ENCODE measurements around the gene FBXO30. TPM values are rescaled to one million over a fixed set of nuclear protein-coding genes. Genes with fewer than 3 reads are reported as not detected.

FBXO30 gene
- total RNA-seq, 1 donor from 2014 or later = 9.1 TPM

DNA sequence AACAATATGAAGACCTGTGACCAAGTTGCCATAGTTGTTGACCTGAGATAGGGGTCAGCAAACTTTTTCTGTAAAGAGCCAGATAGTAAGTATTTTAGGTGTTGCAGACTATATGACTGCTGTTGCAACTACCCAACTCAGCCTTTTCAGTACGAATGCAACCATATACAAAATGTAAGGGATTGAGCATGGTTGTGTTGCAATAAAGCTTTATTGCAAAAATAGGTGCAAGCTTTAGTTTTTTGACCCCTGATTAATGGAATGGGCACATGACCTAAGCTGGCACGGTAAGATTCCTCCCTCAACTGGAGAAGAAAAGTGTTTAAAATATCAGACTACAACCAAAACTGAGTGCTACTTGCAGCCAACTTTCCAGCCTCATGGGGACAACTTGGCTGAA lies 62.0 kb downstream of the FBXO30 start:
- intact Hi-C loops (cut with DNase I) = no loop called here
- no peak overlapping the region for H3K27ac ChIP-seq
- no peak overlapping the region for H3K4me3 ChIP-seq
- H3K4me1 ChIP-seq = peaks cover 5% of the 10 kb centered on the region
- H3K27me3 ChIP-seq = no peaks in the 10 kb centered on the region
- TF ChIP-seq, protein P1, sequence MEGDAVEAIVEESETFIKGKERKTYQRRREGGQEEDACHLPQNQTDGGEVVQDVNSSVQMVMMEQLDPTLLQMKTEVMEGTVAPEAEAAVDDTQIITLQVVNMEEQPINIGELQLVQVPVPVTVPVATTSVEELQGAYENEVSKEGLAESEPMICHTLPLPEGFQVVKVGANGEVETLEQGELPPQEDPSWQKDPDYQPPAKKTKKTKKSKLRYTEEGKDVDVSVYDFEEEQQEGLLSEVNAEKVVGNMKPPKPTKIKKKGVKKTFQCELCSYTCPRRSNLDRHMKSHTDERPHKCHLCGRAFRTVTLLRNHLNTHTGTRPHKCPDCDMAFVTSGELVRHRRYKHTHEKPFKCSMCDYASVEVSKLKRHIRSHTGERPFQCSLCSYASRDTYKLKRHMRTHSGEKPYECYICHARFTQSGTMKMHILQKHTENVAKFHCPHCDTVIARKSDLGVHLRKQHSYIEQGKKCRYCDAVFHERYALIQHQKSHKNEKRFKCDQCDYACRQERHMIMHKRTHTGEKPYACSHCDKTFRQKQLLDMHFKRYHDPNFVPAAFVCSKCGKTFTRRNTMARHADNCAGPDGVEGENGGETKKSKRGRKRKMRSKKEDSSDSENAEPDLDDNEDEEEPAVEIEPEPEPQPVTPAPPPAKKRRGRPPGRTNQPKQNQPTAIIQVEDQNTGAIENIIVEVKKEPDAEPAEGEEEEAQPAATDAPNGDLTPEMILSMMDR (IDR thresholded peaks at IDR 0.05) = no peak
- TF ChIP-seq POLR2AphosphoS5 (IDR thresholded peaks at IDR 0.05; ENCODE audit: insufficient read depth in 1 of 2, low read depth in 1 of 2) = no peak
- no peak for TF ChIP-seq POLR2A (IDR thresholded peaks at IDR 0.05)
- no peak for DNase-seq (ENCODE audit: extremely low spot score in 2 of 2)
- H3K9me3 ChIP-seq = no peaks in the 10 kb centered on the region
- no peaks in the 10 kb centered on the region for H3K36me3 ChIP-seq

DNA sequence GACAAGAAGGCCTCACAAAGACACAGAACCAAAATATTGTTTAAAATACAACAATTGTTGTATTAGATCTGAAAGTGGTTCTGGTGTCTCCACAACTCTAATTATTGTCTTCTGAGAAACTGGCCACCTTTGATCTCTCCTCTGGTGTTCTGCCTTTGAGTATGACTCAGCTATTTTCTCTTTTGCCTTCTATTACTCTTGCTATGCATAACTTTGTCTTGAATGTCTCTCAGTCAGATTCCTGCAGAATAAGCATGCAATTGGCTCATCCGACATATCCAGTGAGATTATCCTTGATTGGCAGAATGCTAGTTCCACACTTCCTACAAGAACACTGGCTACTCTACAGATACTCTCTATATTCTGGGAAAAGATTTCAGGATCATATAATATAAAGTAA lies 65.0 kb downstream of the FBXO30 start:
- no peak overlapping the region for H3K4me3 ChIP-seq
- no peaks in the 10 kb centered on the region for H3K36me3 ChIP-seq
- no peak for TF ChIP-seq POLR2A (IDR thresholded peaks at IDR 0.05)
- TF ChIP-seq POLR2AphosphoS5 (IDR thresholded peaks at IDR 0.05; ENCODE audit: insufficient read depth in 1 of 2, low read depth in 1 of 2) = no peak
- TF ChIP-seq, protein P1 (IDR thresholded peaks at IDR 0.05) = no peak
- intact Hi-C loops (cut with DNase I) = no loop called here
- H3K4me1 ChIP-seq = no peaks in the 10 kb centered on the region
- no peak for DNase-seq (ENCODE audit: extremely low spot score in 2 of 2)
- H3K9me3 ChIP-seq = no peaks in the 10 kb centered on the region
- no peaks in the 10 kb centered on the region for H3K27me3 ChIP-seq
- no peak overlapping the region for H3K27ac ChIP-seq

DNA sequence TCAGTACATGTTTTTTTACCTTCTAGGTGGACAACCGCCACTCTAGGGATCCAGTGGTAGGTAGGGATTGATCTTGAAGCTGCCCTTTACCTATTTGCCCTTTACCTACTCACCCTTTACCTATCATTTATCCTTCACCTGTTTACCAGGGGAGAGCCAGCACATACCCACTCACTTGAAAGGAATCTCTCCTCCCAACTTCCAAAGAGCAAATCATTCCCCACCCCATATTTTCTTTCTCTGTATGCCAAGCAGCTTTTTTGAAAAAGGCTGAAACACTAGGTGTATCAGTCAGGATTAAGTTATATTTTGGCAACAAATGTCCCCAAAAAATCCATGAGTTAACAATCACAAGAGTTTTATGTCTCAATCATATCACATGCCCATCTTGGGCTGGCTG lies 68.7 kb downstream of the FBXO30 start:
- TF ChIP-seq, protein P1 (IDR thresholded peaks at IDR 0.05) = no peak
- TF ChIP-seq POLR2AphosphoS5 (IDR thresholded peaks at IDR 0.05; ENCODE audit: insufficient read depth in 1 of 2, low read depth in 1 of 2) (no peak), POLR2A (IDR thresholded peaks at IDR 0.05) (no peak)
- no peak for DNase-seq (ENCODE audit: extremely low spot score in 2 of 2)
- H3K27me3 ChIP-seq = no peaks in the 10 kb centered on the region
- no peaks in the 10 kb centered on the region for H3K9me3 ChIP-seq
- H3K4me3 ChIP-seq = no peak overlapping the region
- no peaks in the 10 kb centered on the region for H3K4me1 ChIP-seq
- no peaks in the 10 kb centered on the region for H3K36me3 ChIP-seq
- H3K27ac ChIP-seq = no peak overlapping the region
- intact Hi-C loops (cut with DNase I) = no loop called here

DNA sequence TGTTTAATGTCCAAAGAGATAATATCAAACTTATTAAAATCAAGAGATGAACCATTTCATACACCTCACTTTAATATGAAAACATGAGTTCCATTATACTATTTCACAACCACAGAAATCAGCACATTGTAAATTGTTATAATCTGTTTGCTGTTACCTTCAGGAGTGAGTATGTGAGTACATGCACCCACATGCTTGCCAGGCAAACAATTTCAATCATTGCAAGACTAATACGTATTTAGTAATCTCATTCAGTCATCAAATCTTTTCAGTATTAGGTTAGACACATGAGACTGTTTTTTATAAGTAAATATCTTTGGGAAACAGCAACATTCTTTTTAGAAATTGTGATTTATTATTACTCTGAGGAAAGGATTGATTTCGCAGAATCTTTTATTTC lies 70.0 kb downstream of the FBXO30 start:
- no peak for DNase-seq (ENCODE audit: extremely low spot score in 2 of 2)
- Histone ChIP-seq H3K4me3 (no peak overlapping the region), H3K36me3 (no peaks in the 10 kb centered on the region), H3K27ac (no peak overlapping the region), H3K4me1 (no peaks in the 10 kb centered on the region), H3K9me3 (no peaks in the 10 kb centered on the region), H3K27me3 (no peaks in the 10 kb centered on the region)
- intact Hi-C loops (cut with DNase I) = no loop called here
- TF ChIP-seq POLR2AphosphoS5 (IDR thresholded peaks at IDR 0.05; ENCODE audit: insufficient read depth in 1 of 2, low read depth in 1 of 2) (no peak), POLR2A (IDR thresholded peaks at IDR 0.05) (no peak)
- TF ChIP-seq, protein P1 (IDR thresholded peaks at IDR 0.05) = no peak

Other genes starting within 250 kb of the FBXO30 start
- 14.0 TPM for gene EPM2A, start 79.3 kb downstream of the FBXO30 start, total RNA-seq
- gene SHPRH, start 149.6 kb upstream of the FBXO30 start, total RNA-seq = 36.1 TPM
- gene GRM1, start 214.3 kb upstream of the FBXO30 start, total RNA-seq = not detected